Inferior parietal cortex (tissue), 1 donor: Measurements from ENCODE around the gene CENPE.

Experiments
- DNase-seq: peaks from one replicate; pipeline ENCODE4 v3.0.0-alpha.2; 2016; ENCODE audit errors: extremely low spot score

Gene CENPE

GRCh38 chr4:103075894-103076746 is 122.0 kb downstream of the CENPE start:
- DNase-seq: peak; percentile 59

GRCh38 chr4:103075435-103075893 is 122.7 kb downstream of the CENPE start:
- DNase-seq: peak; percentile 43

GRCh38 chr4:103074744-103075434 is 123.3 kb downstream of the CENPE start:
- DNase-seq: no peak

GRCh38 chr4:103073792-103074438 is 124.2 kb downstream of the CENPE start:
- DNase-seq: no peak

- no peak for DNase-seq
Observed at GRCh38 chr4:103067841-103068547, 130.1 kb downstream of the CENPE start.

GRCh38 chr4:103060453-103061148 is 137.5 kb downstream of the CENPE start:
- DNase-seq: no peak
